Vagina (tissue), 2 donors: ENCODE results near the gene EEF1A2. TPM values are rescaled to one million over a fixed set of nuclear protein-coding genes. Genes with fewer than 3 reads are reported as not detected.

Source experiments
- DNase-seq, 2 donors: peaks; one replicate each; pipeline ENCODE4 v3.0.0-alpha.2; 2017; ENCODE audit errors: extremely low spot score in 2 of 2
- H3K27ac ChIP-seq: fragments of 200-600 bp; sonication (generic); one replicate; pipeline ENCODE4 v1.5.1; 2019
- H3K27me3 ChIP-seq: fragments of 200-600 bp; sonication (generic); one replicate; pipeline ENCODE4 v1.5.1; 2019
- H3K36me3 ChIP-seq, 2 donors: fragments of 200-600 bp; sonication (generic); one replicate each; pipeline ENCODE4 v1.5.1; 2017 to 2019
- H3K4me1 ChIP-seq: fragments of 200-600 bp; sonication (generic); one replicate; pipeline ENCODE4 v1.5.1; 2019
- H3K4me3 ChIP-seq, 2 donors: fragments of 200-600 bp; sonication (generic); 1 replicate in 1 of 2; 2 replicates in 1 of 2; pipeline ENCODE4 v1.5.1; 2016 to 2019
- H3K9me3 ChIP-seq: fragments of 200-600 bp; sonication (generic); one replicate; pipeline ENCODE4 v1.5.1; 2019
- POLR2A ChIP-seq, 2 donors: fragments of 450-650 bp; IDR thresholded peaks; one replicate each; pipeline ENCODE4 v1.6.1; 2017; ENCODE audit warnings: antibody characterized with exemption in 2 of 2, mild to moderate bottlenecking in 2 of 2, moderate library complexity in 2 of 2
- POLR2AphosphoS5 ChIP-seq, 2 donors: sonication (generic); formaldehyde crosslinking; IDR thresholded peaks; one replicate each; pipeline ENCODE4 v1.9.0; 2017; ENCODE audit warnings: antibody characterized with exemption in 2 of 2, mild to moderate bottlenecking in 2 of 2, low read depth in 1 of 2; ENCODE audit not compliant: insufficient read depth in 1 of 2
- intact Hi-C: fragments of 100-400 bp; cut with DNase I; formaldehyde crosslinking; loops from one replicate; pipeline ENCODE4 v1.15.1; 2023
- total RNA-seq: library from RNA; depleted of rRNA; stranded (reverse); fragments of >200 nt; gene quantifications from one replicate; pipeline ENCODE4 v1.2.3, GENCODE V29; 2016
- TF ChIP-seq, protein P1 (sequence below), 3 experiments: fragments of 450-650 bp in 2 of 3; fragments of 200-600 bp in 1 of 3; sonication (generic) in 1 of 3; IDR thresholded peaks; one replicate each; pipeline ENCODE4 v1.5.1; 2017 to 2019; ENCODE audit warnings: antibody characterized with exemption in 3 of 3, mild to moderate bottlenecking in 2 of 3, moderate library complexity in 2 of 3

EEF1A2 gene
- total RNA-seq, 1 donor from 2014 or later: 9.8 TPM

GRCh38 chr20:63471717-63471980 is 27.2 kb downstream of the EEF1A2 start:
- H3K4me3 ChIP-seq: peak overlapping the region in 1 of 2 donors; percentile 16
- no peaks in the 10 kb centered on the region for H3K36me3 ChIP-seq
- no peak for DNase-seq
- TF ChIP-seq POLR2AphosphoS5 (IDR thresholded peaks at IDR 0.05; ENCODE audit: insufficient read depth in 1 of 2, low read depth in 1 of 2): no peak
- TF ChIP-seq, protein P1, sequence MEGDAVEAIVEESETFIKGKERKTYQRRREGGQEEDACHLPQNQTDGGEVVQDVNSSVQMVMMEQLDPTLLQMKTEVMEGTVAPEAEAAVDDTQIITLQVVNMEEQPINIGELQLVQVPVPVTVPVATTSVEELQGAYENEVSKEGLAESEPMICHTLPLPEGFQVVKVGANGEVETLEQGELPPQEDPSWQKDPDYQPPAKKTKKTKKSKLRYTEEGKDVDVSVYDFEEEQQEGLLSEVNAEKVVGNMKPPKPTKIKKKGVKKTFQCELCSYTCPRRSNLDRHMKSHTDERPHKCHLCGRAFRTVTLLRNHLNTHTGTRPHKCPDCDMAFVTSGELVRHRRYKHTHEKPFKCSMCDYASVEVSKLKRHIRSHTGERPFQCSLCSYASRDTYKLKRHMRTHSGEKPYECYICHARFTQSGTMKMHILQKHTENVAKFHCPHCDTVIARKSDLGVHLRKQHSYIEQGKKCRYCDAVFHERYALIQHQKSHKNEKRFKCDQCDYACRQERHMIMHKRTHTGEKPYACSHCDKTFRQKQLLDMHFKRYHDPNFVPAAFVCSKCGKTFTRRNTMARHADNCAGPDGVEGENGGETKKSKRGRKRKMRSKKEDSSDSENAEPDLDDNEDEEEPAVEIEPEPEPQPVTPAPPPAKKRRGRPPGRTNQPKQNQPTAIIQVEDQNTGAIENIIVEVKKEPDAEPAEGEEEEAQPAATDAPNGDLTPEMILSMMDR (IDR thresholded peaks at IDR 0.05): no peak
- TF ChIP-seq POLR2A (IDR thresholded peaks at IDR 0.05): no peak
- H3K9me3 ChIP-seq: no peaks in the 10 kb centered on the region
- H3K4me1 ChIP-seq: peaks cover 13% of the 10 kb centered on the region
- intact Hi-C loops: loop anchor here (10.0 kb wide), 1 partner anchor 297 kb away; no protein-coding TSS in a partner anchor
- no peak overlapping the region for H3K27ac ChIP-seq
- H3K27me3 ChIP-seq: peaks cover 11% of the 10 kb centered on the region

GRCh38 chr20:63471002-63471716 is 27.7 kb downstream of the EEF1A2 start:
- Histone ChIP-seq H3K36me3 (no peaks in the 10 kb centered on the region), H3K27ac (no peak overlapping the region), H3K4me3 (no peak overlapping the region), H3K27me3 (peaks cover 11% of the 10 kb centered on the region), H3K9me3 (no peaks in the 10 kb centered on the region), H3K4me1 (peaks cover 13% of the 10 kb centered on the region)
- intact Hi-C loops: loop anchor here (10.0 kb wide), 1 partner anchor 296 kb away; no protein-coding TSS in a partner anchor
- DNase-seq: no peak
- TF ChIP-seq POLR2A (IDR thresholded peaks at IDR 0.05): no peak
- TF ChIP-seq, protein P1 (IDR thresholded peaks at IDR 0.05): no peak
- TF ChIP-seq POLR2AphosphoS5 (IDR thresholded peaks at IDR 0.05; ENCODE audit: insufficient read depth in 1 of 2, low read depth in 1 of 2): no peak

- DNase-seq: no peak
- H3K9me3 ChIP-seq: no peaks in the 10 kb centered on the region
- no peak overlapping the region for H3K27ac ChIP-seq
- TF ChIP-seq, protein P1 (IDR thresholded peaks at IDR 0.05): no peak
- TF ChIP-seq POLR2AphosphoS5 (IDR thresholded peaks at IDR 0.05; ENCODE audit: insufficient read depth in 1 of 2, low read depth in 1 of 2) (no peak), POLR2A (IDR thresholded peaks at IDR 0.05) (no peak)
- peaks cover 11% of the 10 kb centered on the region for H3K27me3 ChIP-seq
- H3K36me3 ChIP-seq: no peaks in the 10 kb centered on the region
- peaks cover 13% of the 10 kb centered on the region for H3K4me1 ChIP-seq
- intact Hi-C loops: loop anchor here (10.0 kb wide), 1 partner anchor 296 kb away; no protein-coding TSS in a partner anchor
- H3K4me3 ChIP-seq: no peak overlapping the region
These were observed 28.5 kb downstream of the EEF1A2 start for GRCh38 chr20:63470410-63470809.

DNA sequence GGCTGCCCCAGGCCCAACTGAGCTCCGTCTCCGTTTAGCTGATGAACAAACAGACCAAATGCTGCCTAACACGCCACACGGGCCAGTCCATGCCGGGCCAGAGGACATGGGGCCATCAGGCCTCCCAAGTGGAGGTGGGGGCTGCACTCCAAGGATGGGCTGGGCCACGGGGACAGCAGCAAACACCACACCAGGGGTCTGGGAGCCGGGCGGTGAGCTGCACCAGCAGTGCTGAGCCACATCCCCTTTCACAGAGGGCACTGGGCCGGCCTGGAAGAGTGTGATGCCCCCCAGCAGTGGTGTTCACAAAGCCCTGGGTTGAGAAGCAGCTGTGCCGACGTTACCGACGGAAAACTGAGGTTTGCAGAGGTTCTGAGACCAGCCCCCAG is 29.2 kb downstream of the EEF1A2 start:
- intact Hi-C loops: loop anchor here (10.0 kb wide), 1 partner anchor 295 kb away; no protein-coding TSS in a partner anchor
- no peak for DNase-seq
- H3K4me3 ChIP-seq: no peak overlapping the region
- H3K36me3 ChIP-seq: no peaks in the 10 kb centered on the region
- peaks cover 11% of the 10 kb centered on the region for H3K27me3 ChIP-seq
- TF ChIP-seq, protein P1 (IDR thresholded peaks at IDR 0.05): no peak
- TF ChIP-seq POLR2AphosphoS5 (IDR thresholded peaks at IDR 0.05; ENCODE audit: insufficient read depth in 1 of 2, low read depth in 1 of 2): no peak
- no peak for TF ChIP-seq POLR2A (IDR thresholded peaks at IDR 0.05)
- no peak overlapping the region for H3K27ac ChIP-seq
- H3K9me3 ChIP-seq: no peaks in the 10 kb centered on the region
- H3K4me1 ChIP-seq: peaks cover 13% of the 10 kb centered on the region

GRCh38 chr20:63469019-63469712 is 29.7 kb downstream of the EEF1A2 start:
- H3K27me3 ChIP-seq: peaks cover 11% of the 10 kb centered on the region
- H3K36me3 ChIP-seq: no peaks in the 10 kb centered on the region
- H3K4me3 ChIP-seq: no peak overlapping the region
- no peak overlapping the region for H3K27ac ChIP-seq
- H3K9me3 ChIP-seq: no peaks in the 10 kb centered on the region
- TF ChIP-seq POLR2A (IDR thresholded peaks at IDR 0.05): no peak
- TF ChIP-seq POLR2AphosphoS5 (IDR thresholded peaks at IDR 0.05; ENCODE audit: insufficient read depth in 1 of 2, low read depth in 1 of 2): no peak
- TF ChIP-seq, protein P1 (IDR thresholded peaks at IDR 0.05): no peak
- H3K4me1 ChIP-seq: peaks cover 13% of the 10 kb centered on the region
- DNase-seq: no peak
- intact Hi-C loops: no loop called here
